Kidney epithelial cell (primary cell): ENCODE results near the gene CANT1. TPM values are rescaled to one million over a fixed set of nuclear protein-coding genes. Genes with fewer than 3 reads are reported as not detected.
A peak's percentile ranks its signal among the peaks of the same experiment; 100 is the strongest.

Source experiments
- DNase-seq: peaks from one replicate; pipeline ENCODE4 v3.0.0-alpha.2; 2010; ENCODE audit warnings: low read depth
- H3K27me3 ChIP-seq: 2 replicates; pipeline ENCODE4 v1.6.0; 2011; ENCODE audit warnings: low read length; ENCODE audit not compliant: control insufficient read depth, insufficient read depth
- H3K36me3 ChIP-seq: 2 replicates; pipeline ENCODE4 v1.5.1; 2011; ENCODE audit warnings: low read length; ENCODE audit not compliant: control insufficient read depth, insufficient read depth
- H3K4me3 ChIP-seq: 2 replicates; pipeline ENCODE4 v1.5.1; 2011; ENCODE audit warnings: low read depth, mild to moderate bottlenecking, control low read depth, low read length
- CTCF ChIP-seq: IDR thresholded peaks from 2 replicates; pipeline ENCODE4 v1.5.1; 2011; ENCODE audit warnings: mild to moderate bottlenecking, moderate library complexity, low read length, control low read depth, inconsistent platforms; ENCODE audit not compliant: insufficient read depth, poor library complexity, severe bottlenecking
- total RNA-seq: library from RNA; depleted of rRNA; stranded (reverse); fragments of >200 nt; gene quantifications from 2 replicates; pipeline ENCODE4 v1.2.3, GENCODE V29; 2015

Gene CANT1
- 54.6 and 70.7 TPM in 2 replicates for total RNA-seq

- DNase-seq = peak; percentile 28
- no peak for TF ChIP-seq CTCF
- H3K27me3 ChIP-seq = no peaks in the 10 kb centered on the region
- H3K4me3 ChIP-seq = peak within 1 kb of the TSS; percentile 100
- H3K36me3 ChIP-seq = no peaks in the 10 kb centered on the region
Observed at GRCh38 chr17:79009397-79010303, at the start of gene CANT1. Gene CANT1 (minus strand): TSS chr17:79009764. CDS start chr17:78997622, 12,142 bp downstream.

- no peak for DNase-seq
- no peak for TF ChIP-seq CTCF
- Histone ChIP-seq H3K36me3 (no peaks in the 10 kb centered on the region), H3K27me3 (no peaks in the 10 kb centered on the region), H3K4me3 (no peak overlapping the region)
Observed at GRCh38 chr17:79057737-79058385, 48.3 kb upstream of the CANT1 start.

- TF ChIP-seq CTCF = no peak
- DNase-seq = no peak
- Histone ChIP-seq H3K4me3 (no peak overlapping the region), H3K27me3 (no peaks in the 10 kb centered on the region), H3K36me3 (no peaks in the 10 kb centered on the region)
Observed at GRCh38 chr17:79055197-79055596, 45.6 kb upstream of the CANT1 start.

- DNase-seq = no peak
- Histone ChIP-seq H3K36me3 (no peaks in the 10 kb centered on the region), H3K4me3 (no peak overlapping the region), H3K27me3 (peaks cover 2% of the 10 kb centered on the region)
- TF ChIP-seq CTCF = no peak
Observed at GRCh38 chr17:79054200-79054960, 44.8 kb upstream of the CANT1 start.

GRCh38 chr17:79053251-79053925 lies 43.8 kb upstream of the CANT1 start:
- DNase-seq = no peak
- Histone ChIP-seq H3K27me3 (peaks cover 6% of the 10 kb centered on the region), H3K4me3 (no peak overlapping the region), H3K36me3 (no peaks in the 10 kb centered on the region)
- no peak for TF ChIP-seq CTCF
